MM.1S (cell line): Measurements from ENCODE around the gene SEMA4A.

Experiments used
- EZH2 ChIP-seq: fragments of 300-600 bp; sonication (generic); optimal IDR thresholded peaks from 2 replicates; pipeline ENCODE3; 2017; ENCODE audit warnings: low read depth, mild to moderate bottlenecking, antibody characterized with exemption, low read length, mixed read lengths
- TF ChIP-seq, protein P1 (sequence below): fragments of 300-600 bp; sonication (generic); IDR thresholded peaks from 2 replicates; pipeline ENCODE4 v1.5.1; 2016; ENCODE audit warnings: antibody characterized with exemption, low read length, mixed read lengths

DNA sequence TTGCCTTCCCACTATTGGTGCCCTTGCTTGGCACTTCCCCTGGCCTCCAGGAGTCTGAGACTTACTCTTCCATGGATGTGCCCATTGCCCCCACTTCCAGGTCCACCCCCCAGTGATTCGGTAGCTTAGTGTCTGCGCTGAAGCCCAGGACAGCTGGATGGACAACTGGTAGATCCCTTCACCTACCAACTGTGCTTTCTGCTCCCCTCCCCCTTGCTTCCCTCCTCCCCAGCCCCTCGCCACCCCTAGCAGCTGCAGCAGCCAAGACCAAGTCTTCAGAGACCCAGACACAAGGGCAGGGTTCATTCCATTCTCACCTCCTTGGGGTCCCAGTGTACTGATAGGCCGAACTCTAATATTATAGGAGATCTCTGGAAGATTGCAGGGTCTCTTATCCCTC is 31.9 kb upstream of the SEMA4A start:
- TF ChIP-seq, protein P1, sequence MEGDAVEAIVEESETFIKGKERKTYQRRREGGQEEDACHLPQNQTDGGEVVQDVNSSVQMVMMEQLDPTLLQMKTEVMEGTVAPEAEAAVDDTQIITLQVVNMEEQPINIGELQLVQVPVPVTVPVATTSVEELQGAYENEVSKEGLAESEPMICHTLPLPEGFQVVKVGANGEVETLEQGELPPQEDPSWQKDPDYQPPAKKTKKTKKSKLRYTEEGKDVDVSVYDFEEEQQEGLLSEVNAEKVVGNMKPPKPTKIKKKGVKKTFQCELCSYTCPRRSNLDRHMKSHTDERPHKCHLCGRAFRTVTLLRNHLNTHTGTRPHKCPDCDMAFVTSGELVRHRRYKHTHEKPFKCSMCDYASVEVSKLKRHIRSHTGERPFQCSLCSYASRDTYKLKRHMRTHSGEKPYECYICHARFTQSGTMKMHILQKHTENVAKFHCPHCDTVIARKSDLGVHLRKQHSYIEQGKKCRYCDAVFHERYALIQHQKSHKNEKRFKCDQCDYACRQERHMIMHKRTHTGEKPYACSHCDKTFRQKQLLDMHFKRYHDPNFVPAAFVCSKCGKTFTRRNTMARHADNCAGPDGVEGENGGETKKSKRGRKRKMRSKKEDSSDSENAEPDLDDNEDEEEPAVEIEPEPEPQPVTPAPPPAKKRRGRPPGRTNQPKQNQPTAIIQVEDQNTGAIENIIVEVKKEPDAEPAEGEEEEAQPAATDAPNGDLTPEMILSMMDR, result no peak
- no peak for TF ChIP-seq EZH2
